ENCODE results near the gene DNLZ.

Gene DNLZ

GRCh38 chr9:136311051-136312008 lies 52.2 kb downstream of the DNLZ start:
- Histone ChIP-seq H3K9me3 (peaks cover 0 to 11% (median 6%) of the 10 kb centered on the region in 3 donors), H3K4me3 (no peak overlapping the region), H3K36me3 (no peaks in the 10 kb centered on the region), H3K27me3 (peaks cover 0 to 60% of the 10 kb centered on the region in 2 donors), H3K27ac (no peak overlapping the region), H3K4me1 (no peaks in the 10 kb centered on the region)
- TF ChIP-seq, protein P1, sequence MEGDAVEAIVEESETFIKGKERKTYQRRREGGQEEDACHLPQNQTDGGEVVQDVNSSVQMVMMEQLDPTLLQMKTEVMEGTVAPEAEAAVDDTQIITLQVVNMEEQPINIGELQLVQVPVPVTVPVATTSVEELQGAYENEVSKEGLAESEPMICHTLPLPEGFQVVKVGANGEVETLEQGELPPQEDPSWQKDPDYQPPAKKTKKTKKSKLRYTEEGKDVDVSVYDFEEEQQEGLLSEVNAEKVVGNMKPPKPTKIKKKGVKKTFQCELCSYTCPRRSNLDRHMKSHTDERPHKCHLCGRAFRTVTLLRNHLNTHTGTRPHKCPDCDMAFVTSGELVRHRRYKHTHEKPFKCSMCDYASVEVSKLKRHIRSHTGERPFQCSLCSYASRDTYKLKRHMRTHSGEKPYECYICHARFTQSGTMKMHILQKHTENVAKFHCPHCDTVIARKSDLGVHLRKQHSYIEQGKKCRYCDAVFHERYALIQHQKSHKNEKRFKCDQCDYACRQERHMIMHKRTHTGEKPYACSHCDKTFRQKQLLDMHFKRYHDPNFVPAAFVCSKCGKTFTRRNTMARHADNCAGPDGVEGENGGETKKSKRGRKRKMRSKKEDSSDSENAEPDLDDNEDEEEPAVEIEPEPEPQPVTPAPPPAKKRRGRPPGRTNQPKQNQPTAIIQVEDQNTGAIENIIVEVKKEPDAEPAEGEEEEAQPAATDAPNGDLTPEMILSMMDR (IDR thresholded peaks at IDR 0.05) = no peak
- no peak for DNase-seq
- intact Hi-C loops (cut with DNase I; ENCODE audit: low total_unique reads) = no loop called here

GRCh38 chr9:136310273-136311030 lies 53.1 kb downstream of the DNLZ start:
- Histone ChIP-seq H3K27me3 (peaks cover 0 to 68% of the 10 kb centered on the region in 2 donors), H3K4me3 (no peak overlapping the region), H3K27ac (no peak overlapping the region), H3K9me3 (peaks cover 0 to 11% (median 6%) of the 10 kb centered on the region in 3 donors), H3K4me1 (no peaks in the 10 kb centered on the region), H3K36me3 (no peaks in the 10 kb centered on the region)
- DNase-seq = no peak
- intact Hi-C loops (cut with DNase I; ENCODE audit: low total_unique reads) = no loop called here
- TF ChIP-seq, protein P1 (IDR thresholded peaks at IDR 0.05) = no peak

GRCh38 chr9:136309806-136310220 lies 53.7 kb downstream of the DNLZ start:
- Histone ChIP-seq H3K36me3 (no peaks in the 10 kb centered on the region), H3K4me3 (no peak overlapping the region), H3K9me3 (peaks cover 0 to 6% (median 5%) of the 10 kb centered on the region in 3 donors), H3K4me1 (no peaks in the 10 kb centered on the region), H3K27ac (no peak overlapping the region), H3K27me3 (peaks cover 0 to 75% of the 10 kb centered on the region in 2 donors)
- intact Hi-C loops (cut with DNase I; ENCODE audit: low total_unique reads) = no loop called here
- no peak for DNase-seq
- TF ChIP-seq, protein P1 (IDR thresholded peaks at IDR 0.05) = no peak

All from tibial artery (tissue), 4 donors.